ENCODE measurements around the gene H1-8. TPM values are rescaled to one million over a fixed set of nuclear protein-coding genes. Genes with fewer than 3 reads are reported as not detected.

Gene H1-8
- total RNA-seq, 1 donor from 2014 or later, result not detected

- no peak overlapping the region for H3K4me3 Mint-ChIP-seq (ENCODE audit: unreplicated experiment)
- H3K27ac Mint-ChIP-seq (ENCODE audit: unreplicated experiment), result no peak overlapping the region
- H3K36me3 Mint-ChIP-seq (ENCODE audit: low read depth), result peaks cover 22% of the 10 kb centered on the region
- no peaks in the 10 kb centered on the region for H3K27me3 Mint-ChIP-seq (ENCODE audit: low read depth)
- H3K4me1 Mint-ChIP-seq (ENCODE audit: low read depth), result peaks cover 13% of the 10 kb centered on the region
- no peaks in the 10 kb centered on the region for H3K9me3 Mint-ChIP-seq (ENCODE audit: low read depth)
- TF ChIP-seq, protein P1, sequence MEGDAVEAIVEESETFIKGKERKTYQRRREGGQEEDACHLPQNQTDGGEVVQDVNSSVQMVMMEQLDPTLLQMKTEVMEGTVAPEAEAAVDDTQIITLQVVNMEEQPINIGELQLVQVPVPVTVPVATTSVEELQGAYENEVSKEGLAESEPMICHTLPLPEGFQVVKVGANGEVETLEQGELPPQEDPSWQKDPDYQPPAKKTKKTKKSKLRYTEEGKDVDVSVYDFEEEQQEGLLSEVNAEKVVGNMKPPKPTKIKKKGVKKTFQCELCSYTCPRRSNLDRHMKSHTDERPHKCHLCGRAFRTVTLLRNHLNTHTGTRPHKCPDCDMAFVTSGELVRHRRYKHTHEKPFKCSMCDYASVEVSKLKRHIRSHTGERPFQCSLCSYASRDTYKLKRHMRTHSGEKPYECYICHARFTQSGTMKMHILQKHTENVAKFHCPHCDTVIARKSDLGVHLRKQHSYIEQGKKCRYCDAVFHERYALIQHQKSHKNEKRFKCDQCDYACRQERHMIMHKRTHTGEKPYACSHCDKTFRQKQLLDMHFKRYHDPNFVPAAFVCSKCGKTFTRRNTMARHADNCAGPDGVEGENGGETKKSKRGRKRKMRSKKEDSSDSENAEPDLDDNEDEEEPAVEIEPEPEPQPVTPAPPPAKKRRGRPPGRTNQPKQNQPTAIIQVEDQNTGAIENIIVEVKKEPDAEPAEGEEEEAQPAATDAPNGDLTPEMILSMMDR (IDR thresholded peaks at IDR 0.05), result no peak
- DNase-seq (ENCODE audit: low spot score), result no peak
These were observed 39.8 kb downstream of the H1-8 start for GRCh38 chr3:129582799-129583198.

DNA sequence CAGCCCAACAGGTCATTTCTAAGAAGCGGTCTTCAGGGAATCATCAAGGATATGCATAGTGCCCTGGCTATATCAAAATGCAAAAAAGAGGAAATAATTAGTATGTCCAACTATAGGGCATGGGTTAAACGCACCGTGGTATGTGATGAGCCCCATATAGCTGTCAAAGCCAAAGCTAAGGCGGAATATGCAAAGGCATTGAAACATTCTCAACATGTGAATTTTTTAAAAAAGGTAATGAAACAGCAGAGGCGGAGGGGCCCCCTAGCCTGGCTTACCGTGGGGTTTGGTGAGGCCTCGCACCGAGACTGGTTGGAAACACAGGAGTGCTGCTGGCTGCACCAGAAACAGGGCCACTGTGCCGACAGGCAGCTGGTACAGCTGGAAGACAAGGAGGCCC lies 40.3 kb downstream of the H1-8 start:
- Mint-ChIP-seq H3K36me3 (ENCODE audit: low read depth) (peaks cover 23% of the 10 kb centered on the region), H3K27ac (ENCODE audit: unreplicated experiment) (no peak overlapping the region), H3K9me3 (ENCODE audit: low read depth) (no peaks in the 10 kb centered on the region), H3K4me1 (ENCODE audit: low read depth) (peaks cover 15% of the 10 kb centered on the region), H3K4me3 (ENCODE audit: unreplicated experiment) (no peak overlapping the region), H3K27me3 (ENCODE audit: low read depth) (no peaks in the 10 kb centered on the region)
- TF ChIP-seq, protein P1 (IDR thresholded peaks at IDR 0.05), result no peak
- DNase-seq (ENCODE audit: low spot score), result no peak

DNA sequence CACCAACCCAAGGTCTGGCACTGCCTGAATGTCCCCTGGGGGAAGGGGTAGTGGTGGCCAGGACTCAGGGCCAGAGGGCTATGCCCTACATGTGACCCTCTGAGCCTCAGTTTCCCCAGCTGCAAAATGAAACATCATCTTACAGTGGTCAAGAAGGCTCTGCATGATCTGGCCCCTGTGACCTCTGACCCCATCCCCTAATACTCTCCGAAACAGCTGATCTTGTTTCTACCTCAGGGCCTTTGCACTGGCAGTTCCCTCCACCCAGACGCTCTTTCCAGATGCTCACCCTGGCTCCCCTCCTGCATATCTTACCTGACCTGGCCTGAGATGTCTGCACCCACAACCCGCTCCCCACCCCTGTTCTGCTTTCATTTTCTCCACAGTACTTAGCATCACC lies 41.7 kb downstream of the H1-8 start:
- Mint-ChIP-seq H3K9me3 (ENCODE audit: low read depth) (no peaks in the 10 kb centered on the region), H3K27me3 (ENCODE audit: low read depth) (no peaks in the 10 kb centered on the region), H3K36me3 (ENCODE audit: low read depth) (peaks cover 20% of the 10 kb centered on the region), H3K4me3 (ENCODE audit: unreplicated experiment) (no peak overlapping the region), H3K27ac (ENCODE audit: unreplicated experiment) (peak overlapping the region; percentile 13), H3K4me1 (ENCODE audit: low read depth) (peaks cover 18% of the 10 kb centered on the region)
- no peak for DNase-seq (ENCODE audit: low spot score)
- TF ChIP-seq, protein P1 (IDR thresholded peaks at IDR 0.05), result no peak

GRCh38 chr3:129585949-129586657 lies 43.1 kb downstream of the H1-8 start:
- DNase-seq (ENCODE audit: low spot score), result no peak
- TF ChIP-seq, protein P1 (IDR thresholded peaks at IDR 0.05), result no peak
- no peaks in the 10 kb centered on the region for H3K27me3 Mint-ChIP-seq (ENCODE audit: low read depth)
- H3K36me3 Mint-ChIP-seq (ENCODE audit: low read depth), result peaks cover 15% of the 10 kb centered on the region
- no peak overlapping the region for H3K27ac Mint-ChIP-seq (ENCODE audit: unreplicated experiment)
- H3K4me3 Mint-ChIP-seq (ENCODE audit: unreplicated experiment), result no peak overlapping the region
- peaks cover 29% of the 10 kb centered on the region for H3K4me1 Mint-ChIP-seq (ENCODE audit: low read depth)
- H3K9me3 Mint-ChIP-seq (ENCODE audit: low read depth), result no peaks in the 10 kb centered on the region

DNA sequence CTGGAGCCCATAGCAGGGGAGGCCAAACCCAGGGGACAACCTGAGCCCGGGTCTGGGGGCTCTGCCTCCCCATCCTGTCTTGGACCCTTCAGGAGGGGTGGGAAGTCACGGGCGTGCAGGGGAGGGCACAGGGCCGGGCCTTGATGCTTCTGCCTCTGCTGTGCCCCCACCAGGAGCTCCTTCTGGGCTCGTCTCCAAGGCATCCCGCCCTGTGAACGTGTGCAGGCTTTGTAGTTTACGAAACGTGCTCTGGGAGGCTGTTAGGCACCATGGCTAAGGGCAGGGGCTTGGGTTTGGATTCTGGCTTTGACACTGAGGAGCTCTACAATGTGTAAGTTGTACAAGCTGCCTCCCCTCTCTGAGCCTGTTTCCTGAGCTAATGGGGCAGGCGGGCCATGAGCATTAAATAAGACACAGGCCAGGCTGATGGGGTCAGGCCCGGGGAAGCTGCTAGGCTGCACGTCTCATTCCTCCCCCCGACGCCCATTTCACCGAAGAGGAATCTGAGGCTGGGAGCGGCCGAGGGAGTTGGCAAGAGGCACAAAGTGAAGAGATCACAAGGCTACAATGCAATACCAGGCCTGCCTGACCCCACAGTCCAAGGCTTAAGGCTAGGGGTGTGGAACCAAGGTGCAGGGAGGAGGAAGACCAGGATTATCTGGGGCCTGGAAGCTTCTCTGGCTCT lies 43.9 kb downstream of the H1-8 start:
- H3K4me3 Mint-ChIP-seq (ENCODE audit: unreplicated experiment), result no peak overlapping the region
- peak overlapping the region; percentile 25 for H3K27ac Mint-ChIP-seq (ENCODE audit: unreplicated experiment)
- H3K36me3 Mint-ChIP-seq (ENCODE audit: low read depth), result peaks cover 17% of the 10 kb centered on the region
- no peak for DNase-seq (ENCODE audit: low spot score)
- TF ChIP-seq, protein P1 (IDR thresholded peaks at IDR 0.05), result no peak
- no peaks in the 10 kb centered on the region for H3K27me3 Mint-ChIP-seq (ENCODE audit: low read depth)
- peaks cover 37% of the 10 kb centered on the region for H3K4me1 Mint-ChIP-seq (ENCODE audit: low read depth)
- no peaks in the 10 kb centered on the region for H3K9me3 Mint-ChIP-seq (ENCODE audit: low read depth)
